ENCODE results near the gene PTBP3.
"Not testable (repeated sequence)": the region's sequence is repeated elsewhere in the genome, so short reads cannot be mapped to it uniquely, and the experiment has no call there.

The PTBP3 gene

GRCh38 chr9:112203536-112203935 is 129.9 kb downstream of the PTBP3 start:
- DNase-seq (ENCODE audit: low spot score) = no peak

GRCh38 chr9:112200711-112201110 is 132.7 kb downstream of the PTBP3 start:
- DNase-seq (ENCODE audit: low spot score) = no peak

- DNase-seq (ENCODE audit: low spot score) = no peak
Measured at GRCh38 chr9:112198646-112199045, 134.8 kb downstream of the PTBP3 start.

GRCh38 chr9:112194969-112195431 is 138.4 kb downstream of the PTBP3 start:
- DNase-seq (ENCODE audit: low spot score) = no peak

- no peak for DNase-seq (ENCODE audit: low spot score)
Measured at GRCh38 chr9:112193572-112194288, 139.7 kb downstream of the PTBP3 start.

- not testable (repeated sequence) for DNase-seq (ENCODE audit: low spot score)
Measured at GRCh38 chr9:112190320-112190719, 143.1 kb downstream of the PTBP3 start.

- DNase-seq (ENCODE audit: low spot score) = no peak
Measured at GRCh38 chr9:112188884-112189283, 144.5 kb downstream of the PTBP3 start.

GRCh38 chr9:112187404-112187803 is 146.0 kb downstream of the PTBP3 start:
- DNase-seq (ENCODE audit: low spot score) = no peak

- no peak for DNase-seq (ENCODE audit: low spot score)
Measured at GRCh38 chr9:112186695-112187094, 146.7 kb downstream of the PTBP3 start.

- no peak for DNase-seq (ENCODE audit: low spot score)
Measured at GRCh38 chr9:112184946-112185345, 148.5 kb downstream of the PTBP3 start.

GRCh38 chr9:112184221-112184620 is 149.2 kb downstream of the PTBP3 start:
- no peak for DNase-seq (ENCODE audit: low spot score)

GRCh38 chr9:112180387-112180881 is 153.0 kb downstream of the PTBP3 start:
- peak; percentile 59 for DNase-seq (ENCODE audit: low spot score)

- DNase-seq (ENCODE audit: low spot score) = no peak
Measured at GRCh38 chr9:112179816-112180215, 153.6 kb downstream of the PTBP3 start.

GRCh38 chr9:112176524-112176923 is 156.9 kb downstream of the PTBP3 start:
- DNase-seq (ENCODE audit: low spot score) = no peak

GRCh38 chr9:112175796-112176315 is 157.6 kb downstream of the PTBP3 start:
- DNase-seq (ENCODE audit: low spot score) = no peak

GRCh38 chr9:112174965-112175795 is 158.2 kb downstream of the PTBP3 start, which contains the start of gene SUSD1:
SUSD1 (minus strand) TSS chr9:112175297; CDS start chr9:112175235, 62 bp downstream.
- peak; percentile 3 for DNase-seq (ENCODE audit: low spot score)

- peak; percentile 80 for DNase-seq (ENCODE audit: low spot score)
Measured at GRCh38 chr9:112174222-112174964, 159.0 kb downstream of the PTBP3 start.

GRCh38 chr9:112173489-112174221 is 159.8 kb downstream of the PTBP3 start:
- DNase-seq (ENCODE audit: low spot score) = no peak

- DNase-seq (ENCODE audit: low spot score) = no peak
Measured at GRCh38 chr9:112170968-112171367, 162.5 kb downstream of the PTBP3 start.

GRCh38 chr9:112170235-112170634 is 163.2 kb downstream of the PTBP3 start:
- no peak for DNase-seq (ENCODE audit: low spot score)

- no peak for DNase-seq (ENCODE audit: low spot score)
Measured at GRCh38 chr9:112169368-112169767, 164.1 kb downstream of the PTBP3 start.

Measured in activated CD4-positive, alpha-beta T cell treated with anti-CD3 and anti-CD28 coated beads, Interleukin-2, Interleukin-4, amounts not matched to agents 100 ng/mL and 50 ng/mL, durations not matched to agents 16 hours and 8 hours (primary cell).